T-helper 17 cell (primary cell): ENCODE data around the gene CA11. TPM values are rescaled to one million over a fixed set of nuclear protein-coding genes. Genes with fewer than 3 reads are reported as not detected.

ENCODE experiments used
- total RNA-seq, 4 donors: library from RNA in 2 of 4; stranded (reverse) in 2 of 4; gene quantifications; one replicate each; pipeline ENCODE4 v1.2.3 and lab custom pipeline; 2022 to 2026

Gene CA11
- total RNA-seq, 2 donors from 2014 or later: 7.4 to 9.6 TPM

Other genes starting within 250 kb of the CA11 start
- 10 to 100 TPM; 32.5 TPM for gene GRWD1, start 200.2 kb downstream of the CA11 start, total RNA-seq
- 1 to 10 TPM; 1.7 to 2.5 TPM for gene KCNJ14, start 190.6 kb downstream of the CA11 start, total RNA-seq
- gene CYTH2, start 176.8 kb downstream of the CA11 start, total RNA-seq: 10 to 100 TPM; 42.3 to 53.4 TPM
- gene LMTK3, start 134.4 kb downstream of the CA11 start, total RNA-seq: 10 to 100 TPM; 11.5 to 18.4 TPM
- gene SULT2B1, start 94.0 kb downstream of the CA11 start, total RNA-seq: not detected
- not detected for gene SPACA4, start 39.4 kb downstream of the CA11 start, total RNA-seq
- 1 to 10 TPM; 3.1 to 3.6 TPM for gene FAM83E, start 31.1 kb downstream of the CA11 start, total RNA-seq
- 1,000 to 10,000 TPM; 2,478 to 2,506 TPM for gene RPL18, start 27.0 kb downstream of the CA11 start, total RNA-seq
- gene SPHK2, start 26.7 kb downstream of the CA11 start, total RNA-seq: 10 to 100 TPM; 11.9 to 12.6 TPM
- 10 to 100 TPM; 29.7 to 38.2 TPM for gene DBP, start 8.8 kb downstream of the CA11 start, total RNA-seq
- 1 to 10 TPM; 2.8 to 3.4 TPM for gene NTN5, start 26.8 kb upstream of the CA11 start, total RNA-seq
- not detected for gene FUT2, start 49.8 kb upstream of the CA11 start, total RNA-seq
- under 1 TPM; 0.42 to 0.60 TPM for gene MAMSTR, start 73.5 kb upstream of the CA11 start, total RNA-seq
- under 1 TPM; 0.10 to 0.12 TPM for gene RASIP1, start 94.4 kb upstream of the CA11 start, total RNA-seq
- not detected for gene IZUMO1, start 100.7 kb upstream of the CA11 start, total RNA-seq
- gene FUT1, start 106.5 kb upstream of the CA11 start, total RNA-seq: under 1 TPM; 0.07 to 0.16 TPM
- not detected for gene FGF21, start 109.3 kb upstream of the CA11 start, total RNA-seq
- gene BCAT2, start 164.8 kb upstream of the CA11 start, total RNA-seq: 10 to 100 TPM; 14.0 to 14.6 TPM
- under 1 TPM in 1 of 2 donors, not detected in 1; 0.44 TPM for gene HSD17B14, start 190.3 kb upstream of the CA11 start, total RNA-seq
- 1 to 10 TPM in 1 of 2 donors, under 1 TPM in 1; 0.42 to 3.0 TPM for gene PLEKHA4, start 222.4 kb upstream of the CA11 start, total RNA-seq
- 1,000 to 10,000 TPM in 1 of 2 donors, 100 to 1,000 TPM in 1; 954 to 1,165 TPM for gene PPP1R15A, start 226.2 kb upstream of the CA11 start, total RNA-seq